ENCODE results near the gene APOM.

Gene APOM

DNA sequence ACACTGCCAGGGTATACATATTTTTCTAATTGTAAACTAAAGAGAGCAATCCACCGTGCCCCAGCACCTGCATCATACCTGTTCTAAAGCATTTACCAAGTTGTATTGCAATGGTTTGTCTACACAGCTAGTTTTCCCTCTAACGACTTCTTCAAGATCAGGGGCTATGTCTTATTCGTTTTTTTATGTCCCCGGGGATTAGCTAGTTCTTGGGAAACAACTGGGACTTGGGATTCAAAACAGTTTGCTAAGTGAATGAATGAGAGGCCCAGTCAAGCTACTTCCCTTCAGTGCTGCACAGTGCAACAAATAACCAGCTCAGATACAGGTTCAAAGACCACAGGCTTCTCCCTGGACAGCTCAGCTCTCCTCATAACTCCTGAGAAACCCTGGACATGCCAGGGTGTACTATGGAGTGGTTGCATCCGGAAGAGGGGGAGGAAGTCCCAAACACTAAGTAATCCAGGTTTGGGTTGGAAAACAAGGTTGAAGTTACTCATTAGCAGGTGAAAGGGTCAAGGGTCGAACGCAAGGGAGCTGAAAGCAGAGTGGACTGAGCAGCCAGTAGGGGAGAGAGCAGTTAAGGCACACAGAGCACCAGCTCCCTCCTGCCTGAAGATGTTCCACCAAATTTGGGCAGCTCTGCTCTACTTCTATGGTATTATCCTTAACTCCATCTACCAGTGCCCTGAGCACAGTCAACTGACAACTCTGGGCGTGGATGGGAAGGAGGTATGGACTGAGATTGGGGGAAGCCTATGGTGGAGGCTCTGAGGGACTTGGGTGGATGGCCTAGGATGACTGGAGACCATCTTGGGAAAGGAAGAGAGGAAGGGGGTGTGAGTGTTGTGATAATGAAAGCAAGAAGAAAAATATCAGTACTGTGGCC, at the start of gene APOM:
Gene APOM, plus strand, starts transcription at position 546 of the 889 bp plus-strand sequence. Its CDS starts 73 bp downstream, at position 619.
- no peak for DNase-seq

DNA sequence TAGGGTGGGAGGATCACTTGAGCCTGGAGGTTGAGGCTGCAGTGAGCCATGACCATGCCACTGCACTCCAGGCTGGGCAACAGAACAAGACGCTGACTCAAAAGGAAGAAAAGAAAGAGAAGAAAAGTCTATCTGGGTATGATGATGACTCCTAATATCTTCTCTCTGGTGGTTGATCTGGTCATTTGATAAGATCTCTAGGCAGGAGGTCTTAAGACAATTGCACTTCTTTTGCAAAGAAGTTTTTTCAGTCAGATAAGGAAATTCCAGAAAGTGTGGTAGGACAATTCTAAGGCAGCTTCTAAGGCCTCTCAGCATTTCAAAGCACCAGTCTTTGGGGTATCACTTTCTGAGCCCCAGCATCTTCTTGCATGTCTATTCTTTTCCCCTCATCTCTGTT, 48.4 kb upstream of the APOM start:
- no peak for DNase-seq

GRCh38 chr6:31609519-31610406, 45.9 kb upstream of the APOM start:
- DNase-seq: peak; percentile 18

- DNase-seq: no peak
These were observed 44.7 kb upstream of the APOM start for GRCh38 chr6:31610968-31611367.

GRCh38 chr6:31614075-31614619, 41.5 kb upstream of the APOM start:
- DNase-seq: no peak

- DNase-seq: no peak
These were observed 40.8 kb upstream of the APOM start, which contains the start of gene AIF1 for GRCh38 chr6:31614684-31615578. Gene AIF1, plus strand, starts transcription at chr6:31615234. Its CDS starts 96 bp downstream, at chr6:31615330.

GRCh38 chr6:31615748-31616147, 39.9 kb upstream of the APOM start:
- no peak for DNase-seq

DNA sequence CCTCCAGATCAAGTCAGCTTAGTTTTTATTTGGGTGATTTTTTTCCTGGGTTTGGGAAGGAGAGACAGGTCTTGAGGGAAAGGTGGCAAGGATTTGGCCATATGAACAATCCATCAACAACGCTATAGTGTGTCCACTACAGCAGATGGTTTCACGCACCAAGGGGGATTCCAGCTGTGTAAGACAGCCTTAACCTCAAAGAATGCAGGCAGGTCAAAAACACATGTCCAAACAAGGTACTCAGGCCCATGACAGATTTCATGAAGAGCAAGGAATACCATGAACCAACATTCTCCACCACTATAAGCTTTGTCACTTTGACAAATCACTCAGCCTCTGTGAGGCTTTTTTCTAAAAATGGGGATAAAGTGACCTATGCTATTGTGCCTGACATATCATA, 38.7 kb upstream of the APOM start:
- DNase-seq: no peak

DNA sequence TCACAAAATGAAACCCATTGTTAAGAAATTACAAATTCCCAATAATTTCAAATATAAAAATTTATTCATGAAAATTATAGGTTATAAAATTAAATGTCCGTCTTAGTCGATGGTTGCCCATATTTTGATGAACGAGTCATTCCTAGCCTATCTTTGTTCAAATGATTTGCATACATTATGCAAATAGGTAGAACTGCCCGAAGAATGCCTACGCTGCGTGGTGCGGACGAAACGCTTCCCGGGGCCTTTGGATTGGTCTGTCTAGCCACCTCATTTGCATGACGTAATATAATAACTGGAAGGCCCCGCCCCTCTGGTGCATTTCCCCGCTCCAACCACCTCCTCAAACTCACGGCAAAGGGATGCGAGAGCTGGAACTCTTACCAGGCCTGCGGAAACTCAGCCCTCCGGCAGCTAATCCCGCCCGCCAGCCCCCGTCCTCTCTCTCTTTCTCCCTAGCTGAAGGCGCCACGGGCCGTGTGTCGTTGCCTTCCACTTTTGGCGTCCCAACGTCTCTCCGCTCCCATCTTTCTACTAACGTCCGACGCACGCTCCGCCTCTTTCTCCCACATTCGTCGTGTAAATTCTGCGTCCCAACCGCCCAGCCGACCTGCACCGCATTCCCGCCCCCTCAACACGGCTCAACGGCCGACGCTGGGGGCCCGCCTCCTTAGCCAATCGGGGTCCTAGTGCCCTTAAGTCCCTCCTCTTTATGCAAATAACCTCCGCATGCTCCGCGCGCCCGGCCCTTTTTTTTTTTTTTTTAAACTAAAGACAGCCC, 35.7 kb upstream of the APOM start:
- DNase-seq: peak; percentile 98

DNA sequence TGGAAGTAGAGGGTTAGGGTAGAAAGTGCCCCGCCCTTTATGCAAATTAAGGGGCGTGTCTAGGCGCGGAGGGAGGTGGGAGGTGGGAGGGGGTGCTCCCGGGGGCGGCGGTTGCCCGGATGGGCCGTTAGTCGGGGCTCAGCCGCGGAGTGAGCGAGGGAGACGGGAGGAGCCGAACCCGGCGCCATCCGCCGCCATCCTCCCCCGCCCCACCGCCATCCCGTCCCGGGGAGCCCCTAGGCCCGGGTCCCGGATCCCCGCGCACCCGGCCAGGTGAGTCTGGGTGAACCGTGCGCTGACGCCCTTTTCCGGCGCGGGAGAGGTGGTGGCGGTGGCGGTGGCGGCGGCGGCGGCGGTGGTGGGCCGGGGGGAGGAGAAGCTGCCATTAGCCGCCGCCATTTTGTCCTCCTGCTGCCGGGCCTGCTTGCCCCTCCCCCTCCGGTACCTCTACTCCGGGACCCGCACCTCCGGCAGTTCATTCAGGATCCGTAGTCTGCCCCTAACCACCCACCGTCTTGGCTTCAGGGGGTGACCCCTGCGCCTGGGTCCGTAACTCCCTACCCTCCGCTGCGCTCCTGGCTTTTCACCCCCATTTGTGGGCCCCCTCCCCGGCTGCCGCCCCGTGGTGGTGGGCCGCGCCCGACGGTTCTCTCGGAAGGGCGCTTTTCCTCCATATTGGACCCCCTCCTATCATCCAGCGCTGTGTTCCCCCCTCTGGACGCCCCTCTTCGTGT, 34.9 kb upstream of the APOM start, which contains the start of gene PRRC2A:
Gene PRRC2A, plus strand, starts transcription at position 130 of the 734 bp plus-strand sequence. CDS start 2,075 bp downstream, outside the sequence.
- DNase-seq: peak; percentile 79

GRCh38 chr6:31621320-31621939, 34.3 kb upstream of the APOM start:
- DNase-seq: no peak

GRCh38 chr6:31621991-31622390, 33.7 kb upstream of the APOM start:
- DNase-seq: no peak

- DNase-seq: no peak
These were observed 33.0 kb upstream of the APOM start for GRCh38 chr6:31622684-31623091.

GRCh38 chr6:31624070-31624469, 31.6 kb upstream of the APOM start:
- DNase-seq: no peak

GRCh38 chr6:31626952-31627351, 28.7 kb upstream of the APOM start:
- no peak for DNase-seq

GRCh38 chr6:31627690-31628287, 27.9 kb upstream of the APOM start:
- DNase-seq: no peak

GRCh38 chr6:31629014-31629413, 26.7 kb upstream of the APOM start:
- DNase-seq: no peak

DNA sequence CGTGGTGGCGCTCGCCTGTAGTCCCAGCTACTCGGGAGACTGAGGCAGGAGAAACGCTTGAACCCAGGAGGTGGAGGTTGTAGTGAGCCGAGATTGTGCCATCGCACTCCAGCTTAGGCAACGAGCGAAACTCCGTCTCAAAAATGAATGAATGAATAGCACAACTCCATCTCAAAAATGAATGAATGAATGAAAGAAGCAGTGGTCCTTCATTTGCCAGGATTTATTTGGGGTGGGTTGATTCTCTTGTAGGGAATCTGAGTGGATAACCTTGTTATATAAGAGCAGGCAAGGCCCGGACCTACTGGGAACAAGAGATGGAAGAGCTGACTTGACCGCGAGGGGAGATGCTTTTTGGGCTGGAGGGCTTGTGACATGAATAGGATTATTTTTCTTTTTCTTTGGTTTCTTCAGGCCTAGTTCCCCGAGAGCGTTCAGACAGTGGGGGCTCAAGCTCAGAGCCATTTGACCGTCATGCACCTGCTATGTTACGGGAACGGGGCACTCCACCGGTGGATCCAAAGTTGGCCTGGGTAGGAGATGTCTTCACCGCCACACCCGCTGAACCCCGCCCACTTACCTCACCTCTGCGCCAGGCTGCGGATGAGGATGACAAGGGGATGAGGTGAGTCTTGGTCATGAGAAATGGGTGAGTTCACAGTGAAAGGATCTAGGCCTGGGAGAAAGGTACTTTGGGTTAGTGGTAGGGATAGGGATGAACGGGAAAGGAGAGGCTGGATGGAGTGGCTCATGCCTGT, 25.3 kb upstream of the APOM start:
- no peak for DNase-seq

GRCh38 chr6:31631209-31631608, 24.5 kb upstream of the APOM start:
- DNase-seq: no peak
